Astrocyte of the cerebellum (primary cell): Measurements from ENCODE around the gene TBC1D9.

Experiments
- DNase-seq: peaks from one replicate; pipeline ENCODE4 v3.0.0-alpha.2; 2011; ENCODE audit warnings: low read depth
- H3K4me3 ChIP-seq: 2 replicates; pipeline ENCODE4 v1.5.1; 2011; ENCODE audit warnings: mild to moderate bottlenecking, low read depth, low read length, moderate library complexity
- in situ Hi-C: cut with HindIII; loops from 2 replicates; pipeline ENCODE4 v1.10.0; 2017; ENCODE audit warnings: low sequenced_read_pairs
- TF ChIP-seq, protein P1 (sequence below): IDR thresholded peaks from 2 replicates; pipeline ENCODE4 v1.5.1; 2012; ENCODE audit warnings: low read length, low read depth, moderate library complexity, mild to moderate bottlenecking; ENCODE audit errors: missing control alignments

The TBC1D9 gene

DNA sequence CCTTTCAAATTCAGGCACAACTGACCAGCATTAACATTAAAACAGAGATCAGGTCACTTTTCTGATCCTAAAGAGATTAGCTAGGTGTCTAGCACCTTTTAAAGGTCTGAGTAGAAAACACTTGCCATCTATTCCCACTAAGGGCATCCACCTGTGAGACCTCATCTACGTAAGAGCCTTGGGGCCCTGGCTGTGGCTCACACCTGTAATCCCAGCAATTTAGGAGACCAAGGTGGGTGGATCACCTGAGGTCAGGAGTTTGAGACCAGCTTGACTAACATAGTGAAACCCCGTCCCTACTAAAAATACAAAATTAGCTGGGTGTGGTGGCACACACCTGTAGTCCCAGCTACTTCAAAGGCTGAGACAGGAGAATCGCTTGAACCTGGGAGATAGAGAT is 11.8 kb downstream of the TBC1D9 start:
- no peak for DNase-seq
- TF ChIP-seq, protein P1, sequence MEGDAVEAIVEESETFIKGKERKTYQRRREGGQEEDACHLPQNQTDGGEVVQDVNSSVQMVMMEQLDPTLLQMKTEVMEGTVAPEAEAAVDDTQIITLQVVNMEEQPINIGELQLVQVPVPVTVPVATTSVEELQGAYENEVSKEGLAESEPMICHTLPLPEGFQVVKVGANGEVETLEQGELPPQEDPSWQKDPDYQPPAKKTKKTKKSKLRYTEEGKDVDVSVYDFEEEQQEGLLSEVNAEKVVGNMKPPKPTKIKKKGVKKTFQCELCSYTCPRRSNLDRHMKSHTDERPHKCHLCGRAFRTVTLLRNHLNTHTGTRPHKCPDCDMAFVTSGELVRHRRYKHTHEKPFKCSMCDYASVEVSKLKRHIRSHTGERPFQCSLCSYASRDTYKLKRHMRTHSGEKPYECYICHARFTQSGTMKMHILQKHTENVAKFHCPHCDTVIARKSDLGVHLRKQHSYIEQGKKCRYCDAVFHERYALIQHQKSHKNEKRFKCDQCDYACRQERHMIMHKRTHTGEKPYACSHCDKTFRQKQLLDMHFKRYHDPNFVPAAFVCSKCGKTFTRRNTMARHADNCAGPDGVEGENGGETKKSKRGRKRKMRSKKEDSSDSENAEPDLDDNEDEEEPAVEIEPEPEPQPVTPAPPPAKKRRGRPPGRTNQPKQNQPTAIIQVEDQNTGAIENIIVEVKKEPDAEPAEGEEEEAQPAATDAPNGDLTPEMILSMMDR: no peak
- in situ Hi-C loops: no loop called here
- no peak overlapping the region for H3K4me3 ChIP-seq

DNA sequence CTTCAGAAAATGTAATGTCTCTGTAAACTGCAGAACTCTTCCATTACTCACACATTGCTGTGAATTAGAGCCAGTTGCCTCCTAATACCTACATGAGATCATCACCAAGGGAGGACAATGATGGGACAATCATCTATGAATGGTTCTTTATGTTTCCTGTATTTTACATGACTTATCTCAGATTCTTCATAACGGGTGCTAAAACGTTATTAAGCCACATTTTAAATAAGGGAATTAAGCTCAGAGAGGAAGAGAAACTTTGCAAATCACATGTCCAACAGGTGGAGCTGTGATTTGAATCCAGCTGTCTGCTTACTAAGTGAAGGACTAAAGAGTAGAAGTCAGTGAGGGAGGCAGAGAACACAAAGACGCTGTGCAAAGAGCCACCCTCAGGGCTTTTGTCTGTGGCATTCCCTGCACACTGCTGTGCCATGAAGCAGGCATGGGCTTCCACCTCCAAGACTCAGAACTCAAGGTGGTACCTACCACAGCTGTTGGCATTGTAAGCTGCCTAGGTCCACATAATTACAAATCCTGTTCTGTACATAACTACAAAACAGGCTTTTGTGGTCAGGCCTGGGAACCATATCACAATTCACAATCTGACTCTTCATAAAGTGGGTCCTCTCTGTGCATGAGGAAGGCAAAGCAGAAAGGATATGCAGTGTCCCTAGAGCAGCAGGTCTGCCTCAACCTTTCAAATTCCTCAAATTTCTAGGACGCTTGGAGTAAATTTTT is 12.8 kb downstream of the TBC1D9 start:
- no peak overlapping the region for H3K4me3 ChIP-seq
- TF ChIP-seq, protein P1: peak; percentile 39
- in situ Hi-C loops: no loop called here
- DNase-seq: no peak

DNA sequence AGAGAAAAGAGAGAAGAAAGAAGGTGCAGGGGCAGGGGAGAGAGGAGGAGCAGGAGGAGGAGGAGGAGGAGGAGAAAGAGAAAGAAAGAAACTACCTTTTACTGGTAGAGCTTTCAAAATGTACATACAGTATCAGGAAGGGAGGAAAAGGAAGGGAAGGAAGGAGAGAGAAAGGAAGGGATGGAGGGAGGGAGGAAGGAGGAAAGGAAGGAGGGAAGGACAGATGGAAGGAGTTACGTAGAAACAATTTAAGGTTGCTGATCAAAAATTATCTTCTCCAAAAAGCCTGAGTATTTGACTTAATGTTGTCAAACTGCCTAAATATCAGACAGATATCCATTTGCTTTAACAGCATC is 13.4 kb downstream of the TBC1D9 start:
- no peak overlapping the region for H3K4me3 ChIP-seq
- in situ Hi-C loops: no loop called here
- TF ChIP-seq, protein P1: no peak
- DNase-seq: no peak

DNA sequence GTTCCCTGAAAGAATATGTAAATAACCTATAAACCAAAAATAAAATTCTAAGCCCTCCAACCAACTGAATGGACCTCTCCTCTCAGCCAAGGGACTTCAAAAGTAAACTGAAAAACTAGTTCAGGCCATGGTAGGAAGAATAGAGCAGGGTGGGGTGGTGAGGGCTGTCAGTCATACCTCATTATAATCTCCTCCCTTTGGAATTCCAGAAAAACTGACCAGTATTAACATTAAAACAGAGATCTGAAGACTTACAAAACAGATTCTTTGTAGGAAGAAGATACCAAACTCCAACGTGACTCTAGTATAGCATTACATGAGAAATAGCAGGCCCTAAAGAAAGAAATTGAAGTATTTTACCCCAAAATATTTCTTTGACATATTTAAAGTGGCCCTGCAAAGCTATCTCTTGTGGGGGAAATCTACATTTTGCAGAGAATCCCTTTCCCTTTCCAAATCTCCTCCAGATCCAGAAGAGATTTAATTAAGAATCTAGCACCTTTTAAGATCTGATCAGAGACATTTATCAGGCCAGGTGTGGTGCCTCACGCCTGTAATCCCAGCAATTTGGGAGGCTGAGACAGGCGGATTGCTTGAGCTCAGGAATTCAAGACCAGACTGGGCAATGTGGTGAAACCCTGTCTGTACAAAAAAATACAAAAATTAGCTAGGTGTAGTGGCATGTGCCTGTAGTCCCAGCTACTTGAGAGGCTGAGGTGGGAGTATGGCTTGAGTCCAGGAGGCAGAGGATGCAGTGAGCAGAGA is 15.1 kb downstream of the TBC1D9 start:
- TF ChIP-seq, protein P1: no peak
- DNase-seq: no peak
- H3K4me3 ChIP-seq: no peak overlapping the region
- in situ Hi-C loops: no loop called here

DNA sequence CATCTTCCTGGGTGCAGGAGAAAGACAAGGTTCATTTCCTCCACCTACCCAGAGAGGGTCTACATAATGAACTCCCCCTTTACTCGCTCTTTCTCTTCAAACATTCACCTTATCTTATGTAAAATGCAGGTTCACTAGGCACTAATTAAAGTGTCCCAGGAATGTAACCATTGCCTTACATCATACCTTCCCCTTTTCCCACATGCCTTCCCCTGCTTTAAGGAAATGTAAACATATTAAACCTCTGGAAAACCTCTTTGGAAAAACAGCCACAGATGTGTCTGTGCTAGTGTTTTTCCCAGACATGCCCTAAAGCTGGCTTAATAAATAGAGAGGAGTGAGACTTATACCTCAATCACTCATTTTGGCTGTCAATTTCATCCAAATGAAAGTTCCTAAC is 15.8 kb downstream of the TBC1D9 start:
- DNase-seq: no peak
- in situ Hi-C loops: no loop called here
- TF ChIP-seq, protein P1: no peak
- no peak overlapping the region for H3K4me3 ChIP-seq

DNA sequence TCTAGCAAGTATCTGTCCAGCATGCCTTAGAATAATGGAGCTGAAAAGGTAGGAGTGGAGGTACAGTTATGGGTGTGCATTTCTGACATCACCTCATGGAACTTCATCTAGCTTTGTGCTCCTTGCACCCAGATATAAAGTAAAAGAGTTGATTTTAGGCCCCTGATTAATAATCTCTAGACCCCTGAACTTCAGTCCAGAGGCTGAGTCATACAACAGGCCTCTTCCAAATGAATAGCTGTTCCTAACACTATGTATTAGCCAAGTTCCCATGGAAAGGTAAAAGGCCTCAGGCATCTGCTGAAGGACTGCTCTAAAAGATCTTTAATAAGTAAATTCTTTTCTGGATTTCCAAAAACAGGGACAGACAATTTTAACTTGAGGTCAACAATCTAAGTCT is 16.2 kb downstream of the TBC1D9 start:
- TF ChIP-seq, protein P1: no peak
- in situ Hi-C loops: no loop called here
- DNase-seq: no peak
- H3K4me3 ChIP-seq: no peak overlapping the region
